Liver (tissue), 9 donors: ENCODE measurements around the gene MIF4GD. TPM values are rescaled to one million over a fixed set of nuclear protein-coding genes. Genes with fewer than 3 reads are reported as not detected.

Experiments
- DNase-seq: peaks from one replicate; pipeline ENCODE4 v3.0.0-alpha.2; 2017; ENCODE audit warnings: low spot score
- H3K27ac ChIP-seq, 2 donors: one replicate each; pipeline ENCODE4 v1.7.0; 2013; ENCODE audit warnings: inconsistent platforms in 2 of 2, low read length in 2 of 2, control low read depth in 1 of 2, low read depth in 1 of 2, mild to moderate bottlenecking in 1 of 2
- H3K27me3 ChIP-seq, 4 donors: one replicate each; pipeline versions ENCODE4 v1.6.1 to v1.7.0; 2013; ENCODE audit warnings: low read length in 3 of 4, inconsistent platforms in 1 of 4, mild to moderate bottlenecking in 1 of 4, moderate library complexity in 1 of 4; ENCODE audit not compliant: control insufficient read depth in 4 of 4, insufficient read depth in 4 of 4
- H3K36me3 ChIP-seq, 4 donors: one replicate each; pipeline versions ENCODE4 v1.6.1 to v1.7.0; 2013; ENCODE audit warnings: low read length in 3 of 4, mild to moderate bottlenecking in 3 of 4, low read depth in 1 of 4, moderate library complexity in 1 of 4; ENCODE audit not compliant: control insufficient read depth in 4 of 4, insufficient read depth in 3 of 4
- H3K4me1 ChIP-seq, 4 donors: one replicate each; pipeline versions ENCODE4 v1.6.1 to v1.7.0; 2013; ENCODE audit warnings: low read length in 3 of 4, mild to moderate bottlenecking in 3 of 4, moderate library complexity in 1 of 4; ENCODE audit not compliant: control insufficient read depth in 4 of 4, insufficient read depth in 4 of 4
- H3K4me3 ChIP-seq, 3 donors: one replicate each; pipeline versions ENCODE4 v1.6.1 to v1.7.0; 2013; ENCODE audit warnings: low read length in 3 of 3, control low read depth in 1 of 3, low read depth in 1 of 3, mild to moderate bottlenecking in 1 of 3
- H3K9ac ChIP-seq, 2 donors: one replicate each; pipeline ENCODE4 v1.7.0; 2013; ENCODE audit warnings: low read length in 2 of 2, mild to moderate bottlenecking in 2 of 2, moderate library complexity in 2 of 2, control low read depth in 1 of 2, low read depth in 1 of 2
- H3K9me3 ChIP-seq, 4 donors: one replicate each; pipeline versions ENCODE4 v1.6.1 to v1.7.0; 2013; ENCODE audit warnings: low read length in 3 of 4; ENCODE audit not compliant: control insufficient read depth in 4 of 4
- ATF3 ChIP-seq: IDR thresholded peaks from 2 replicates; pipeline ENCODE4 v1.6.1; 2016; ENCODE audit warnings: antibody characterized with exemption
- CTCF ChIP-seq: fragments of 150-350 bp; IDR thresholded peaks from 2 replicates; pipeline ENCODE4 v1.5.1; 2017; ENCODE audit warnings: improper control_type of control experiment, low read depth, low read length; ENCODE audit not compliant: missing input control
- EGR1 ChIP-seq, 2 donors: IDR thresholded peaks; 2 replicates each; pipeline ENCODE4 v1.6.1; 2016 to 2018; ENCODE audit warnings: antibody characterized with exemption in 2 of 2, low read depth in 2 of 2
- FOXA1 ChIP-seq: IDR thresholded peaks from 2 replicates; pipeline ENCODE4 v1.6.1; 2016; ENCODE audit warnings: antibody characterized with exemption
- FOXA2 ChIP-seq: IDR thresholded peaks from 2 replicates; pipeline ENCODE4 v1.6.1; 2016; ENCODE audit warnings: antibody characterized with exemption
- GABPA ChIP-seq, 2 donors: IDR thresholded peaks in 1 of 2; conservative IDR thresholded peaks in 1 of 2; 2 replicates each; pipeline ENCODE4 v1.6.1; 2016; ENCODE audit warnings: antibody characterized with exemption in 2 of 2, mild to moderate bottlenecking in 1 of 2, moderate library complexity in 1 of 2
- HNF4A ChIP-seq, 2 donors: conservative IDR thresholded peaks; 2 replicates each; pipeline ENCODE4 v1.6.1; 2016; ENCODE audit warnings: antibody characterized with exemption in 2 of 2, mild to moderate bottlenecking in 2 of 2
- HNF4G ChIP-seq: IDR thresholded peaks from 2 replicates; pipeline ENCODE4 v1.6.1; 2016; ENCODE audit warnings: antibody characterized with exemption
- JUND ChIP-seq, 2 donors: IDR thresholded peaks; 2 replicates each; pipeline ENCODE4 v1.6.1; 2016; ENCODE audit warnings: antibody characterized with exemption in 2 of 2
- MAX ChIP-seq: IDR thresholded peaks from 2 replicates; pipeline ENCODE4 v1.6.1; 2016; ENCODE audit warnings: antibody characterized with exemption
- NR2F2 ChIP-seq: IDR thresholded peaks from 2 replicates; pipeline ENCODE4 v1.6.1; 2016; ENCODE audit warnings: antibody characterized with exemption
- RAD21 ChIP-seq, 2 donors: IDR thresholded peaks; 2 replicates each; pipeline ENCODE4 v1.6.1; 2016; ENCODE audit warnings: antibody characterized with exemption in 2 of 2, mild to moderate bottlenecking in 2 of 2
- REST ChIP-seq: IDR thresholded peaks from 2 replicates; pipeline ENCODE4 v1.6.1; 2016; ENCODE audit warnings: antibody characterized with exemption, mild to moderate bottlenecking
- RXRA ChIP-seq, 2 donors: IDR thresholded peaks; 2 replicates each; pipeline ENCODE4 v1.6.1; 2017 to 2018; ENCODE audit warnings: antibody characterized with exemption in 2 of 2, mild to moderate bottlenecking in 1 of 2
- SP1 ChIP-seq: IDR thresholded peaks from 2 replicates; pipeline ENCODE4 v1.6.1; 2018; ENCODE audit warnings: antibody characterized with exemption, mild to moderate bottlenecking
- TAF1 ChIP-seq: conservative IDR thresholded peaks from 2 replicates; pipeline ENCODE4 v1.6.1; 2016; ENCODE audit warnings: antibody characterized with exemption, mild to moderate bottlenecking
- YY1 ChIP-seq: IDR thresholded peaks from 2 replicates; pipeline ENCODE4 v1.6.1; 2016; ENCODE audit warnings: antibody characterized with exemption, mild to moderate bottlenecking
- ZBTB33 ChIP-seq: IDR thresholded peaks from 2 replicates; pipeline ENCODE4 v1.6.1; 2016; ENCODE audit warnings: antibody characterized with exemption
- WGBS: extraction: QIAGEN DNeasy Blood & Tissue Kit; methylation state at CpG from one replicate; pipeline ENCODE4 v1.1.7; 2013; 5-methylcytosine and 5-hydroxymethylcytosine counted together
- polyA plus RNA-seq, 2 donors: library from polyadenylated mRNA; stranded (reverse) in 1 of 2; unstranded in 1 of 2; fragments of 200-250 nt in 1 of 2; fragments of >200 nt in 1 of 2; fragmentation: Nextera tagmentation in 1 of 2; extraction: Ambion mirVana in 1 of 2; gene quantifications; one replicate each; pipeline versions ENCODE4 v1.2.1 to v1.2.3, GENCODE V29; 2013 to 2015
- total RNA-seq, 2 donors: library from RNA; depleted of rRNA; stranded (reverse); fragments of >200 nt; gene quantifications; one replicate each; pipeline ENCODE4 v1.2.3, GENCODE V29; 2014
- donor health status: healthy.
- donor health status: healthy.
- donor health status: healthy.
- donor health status: healthy.
- donor health status: healthy.

Gene MIF4GD
- total and polyA plus RNA-seq, 4 donors: 6.2 to 13.6 (median 9.7) TPM

GRCh38 chr17:75317671-75318070 is 46.6 kb upstream of the MIF4GD start:
- no peaks in the 10 kb centered on the region for H3K27me3 ChIP-seq
- peaks cover 0 to 12% (median 5%) of the 10 kb centered on the region in 4 donors for H3K4me1 ChIP-seq
- H3K9me3 ChIP-seq: no peaks in the 10 kb centered on the region
- TF ChIP-seq MAX (no peak), JUND (IDR thresholded peaks at IDR 0.05) (no peak), REST (no peak), FOXA2 (no peak), EGR1 (IDR thresholded peaks at IDR 0.05; ENCODE audit: low read depth in 2 of 2) (no peak), TAF1 (no peak), CTCF (no peak), RAD21 (IDR thresholded peaks at IDR 0.05) (no peak), RXRA (IDR thresholded peaks at IDR 0.05) (no peak), GABPA (IDR thresholded peaks at IDR 0.05 in 1 of 2, conservative IDR thresholded peaks at IDR 0.05 in 1 of 2) (no peak), HNF4G (no peak), ZBTB33 (no peak), ATF3 (no peak), SP1 (no peak), YY1 (no peak), FOXA1 (no peak), NR2F2 (no peak), HNF4A (conservative IDR thresholded peaks at IDR 0.05) (no peak)
- DNase-seq: no peak
- 81% methylated on average over 11 of the region's 11 CpGs for WGBS
- no peak overlapping the region for H3K27ac ChIP-seq
- H3K36me3 ChIP-seq: peaks cover 4 to 30% (median 10%) of the 10 kb centered on the region in 4 donors
- no peak overlapping the region for H3K9ac ChIP-seq
- no peak overlapping the region for H3K4me3 ChIP-seq
